ENCODE results near the gene SOX11. TPM values are rescaled to one million over a fixed set of nuclear protein-coding genes. Genes with fewer than 3 reads are reported as not detected.

Gene SOX11
- total RNA-seq, 1 donor from 2014 or later = 19.2 TPM

DNA sequence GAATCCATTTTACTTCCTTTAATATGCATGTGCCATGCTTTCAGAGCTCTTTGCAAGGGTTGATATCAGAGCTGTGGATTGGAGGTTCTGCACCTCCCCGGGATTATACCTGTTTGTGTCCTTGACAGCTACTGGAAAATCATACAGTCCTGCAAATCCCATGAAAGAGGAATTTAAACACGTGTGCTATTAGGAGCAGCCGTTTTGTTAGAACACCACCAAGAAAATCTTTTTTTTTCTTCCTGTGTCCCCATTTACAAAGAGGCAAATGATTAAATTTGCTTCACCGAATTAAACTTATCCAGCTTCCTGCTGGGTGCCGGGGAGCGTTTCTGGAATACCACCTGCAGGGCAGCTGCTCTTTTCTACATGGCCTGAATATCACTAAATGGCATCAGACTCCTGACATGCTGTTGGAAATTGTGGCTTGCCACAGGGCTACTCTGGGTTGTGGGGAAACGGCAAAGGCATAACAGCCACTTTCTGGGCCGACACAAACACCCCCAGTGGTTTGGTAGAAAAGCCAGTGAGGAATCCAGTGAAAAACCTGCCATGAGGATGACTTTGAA, 23.4 kb upstream of the SOX11 start:
- no peaks in the 10 kb centered on the region for H3K9me3 Mint-ChIP-seq (ENCODE audit: unreplicated experiment)
- H2AFZ ChIP-seq (ENCODE audit: low read depth, low read length) = no peak overlapping the region
- no peaks in the 10 kb centered on the region for H3K9me3 ChIP-seq (ENCODE audit: insufficient read depth, low read depth, low read length)
- H3K27ac Mint-ChIP-seq (ENCODE audit: unreplicated experiment) = no peak overlapping the region
- H3K27ac ChIP-seq (ENCODE audit: low read depth, low read length) = no peak overlapping the region
- FAIRE-seq (no peak), DNase-seq (ENCODE audit: low read depth) (no peak)
- no peaks in the 10 kb centered on the region for H3K79me2 ChIP-seq (ENCODE audit: insufficient read depth, low read length)
- H3K36me3 ChIP-seq (ENCODE audit: insufficient read depth, low read length) = no peaks in the 10 kb centered on the region
- no peak overlapping the region for H3K9ac ChIP-seq (ENCODE audit: low read length)
- TF ChIP-seq EZH2 (IDR thresholded peaks at IDR 0.05; ENCODE audit: insufficient read depth, low read length) = no peak
- TF ChIP-seq, protein P1, sequence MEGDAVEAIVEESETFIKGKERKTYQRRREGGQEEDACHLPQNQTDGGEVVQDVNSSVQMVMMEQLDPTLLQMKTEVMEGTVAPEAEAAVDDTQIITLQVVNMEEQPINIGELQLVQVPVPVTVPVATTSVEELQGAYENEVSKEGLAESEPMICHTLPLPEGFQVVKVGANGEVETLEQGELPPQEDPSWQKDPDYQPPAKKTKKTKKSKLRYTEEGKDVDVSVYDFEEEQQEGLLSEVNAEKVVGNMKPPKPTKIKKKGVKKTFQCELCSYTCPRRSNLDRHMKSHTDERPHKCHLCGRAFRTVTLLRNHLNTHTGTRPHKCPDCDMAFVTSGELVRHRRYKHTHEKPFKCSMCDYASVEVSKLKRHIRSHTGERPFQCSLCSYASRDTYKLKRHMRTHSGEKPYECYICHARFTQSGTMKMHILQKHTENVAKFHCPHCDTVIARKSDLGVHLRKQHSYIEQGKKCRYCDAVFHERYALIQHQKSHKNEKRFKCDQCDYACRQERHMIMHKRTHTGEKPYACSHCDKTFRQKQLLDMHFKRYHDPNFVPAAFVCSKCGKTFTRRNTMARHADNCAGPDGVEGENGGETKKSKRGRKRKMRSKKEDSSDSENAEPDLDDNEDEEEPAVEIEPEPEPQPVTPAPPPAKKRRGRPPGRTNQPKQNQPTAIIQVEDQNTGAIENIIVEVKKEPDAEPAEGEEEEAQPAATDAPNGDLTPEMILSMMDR (IDR thresholded peaks at IDR 0.05; ENCODE audit: insufficient read depth, low read depth, low read length) = no peak
- no peaks in the 10 kb centered on the region for H3K36me3 Mint-ChIP-seq (ENCODE audit: low read depth, unreplicated experiment)
- H4K20me1 ChIP-seq (ENCODE audit: insufficient read depth, low read length) = no peaks in the 10 kb centered on the region
- no peak overlapping the region for H3K4me2 ChIP-seq (ENCODE audit: low read length)
- no peak overlapping the region for H3K4me3 Mint-ChIP-seq (ENCODE audit: unreplicated experiment)
- H3K27me3 ChIP-seq (ENCODE audit: insufficient read depth, low read length) = peaks cover 14% of the 10 kb centered on the region
- peaks cover 5% of the 10 kb centered on the region for H3K4me1 ChIP-seq (ENCODE audit: insufficient read depth, low read length)
- peaks cover 16% of the 10 kb centered on the region for H3K27me3 Mint-ChIP-seq (ENCODE audit: low read depth, unreplicated experiment)
- no peak overlapping the region for H3K4me3 ChIP-seq (ENCODE audit: insufficient read depth, low read depth, low read length)
- H3K4me1 Mint-ChIP-seq (ENCODE audit: low read depth, unreplicated experiment) = peaks cover 8% of the 10 kb centered on the region

DNA sequence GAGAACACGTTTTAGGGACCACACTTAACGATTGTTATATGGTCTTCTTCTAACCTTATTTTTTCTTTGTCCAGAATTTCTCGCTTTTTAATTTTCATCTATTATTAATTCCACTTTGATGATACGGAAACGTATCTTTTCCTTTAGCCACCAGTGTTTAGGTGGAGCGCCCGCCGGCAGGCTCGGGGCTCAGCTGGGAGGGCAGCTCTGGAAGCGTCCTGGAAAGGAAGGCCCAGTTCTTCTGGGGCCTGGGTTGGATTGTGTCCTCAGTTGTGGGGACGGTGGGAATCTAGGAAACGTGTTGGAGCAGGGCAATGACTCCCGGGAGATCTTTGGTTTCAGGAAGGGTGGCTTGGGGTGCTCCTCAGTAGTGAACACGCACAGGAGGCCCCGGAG, 19.4 kb upstream of the SOX11 start:
- Mint-ChIP-seq H3K27me3 (ENCODE audit: low read depth, unreplicated experiment) (peaks cover 22% of the 10 kb centered on the region), H3K27ac (ENCODE audit: unreplicated experiment) (no peak overlapping the region), H3K36me3 (ENCODE audit: low read depth, unreplicated experiment) (no peaks in the 10 kb centered on the region), H3K4me1 (ENCODE audit: low read depth, unreplicated experiment) (peaks cover 9% of the 10 kb centered on the region), H3K4me3 (ENCODE audit: unreplicated experiment) (peak overlapping the region; percentile 28), H3K9me3 (ENCODE audit: unreplicated experiment) (no peaks in the 10 kb centered on the region)
- Histone ChIP-seq H3K9ac (ENCODE audit: low read length) (no peak overlapping the region), H3K4me2 (ENCODE audit: low read length) (peak overlapping the region; percentile 92), H2AFZ (ENCODE audit: low read depth, low read length) (no peak overlapping the region), H3K27ac (ENCODE audit: low read depth, low read length) (no peak overlapping the region), H3K79me2 (ENCODE audit: insufficient read depth, low read length) (no peaks in the 10 kb centered on the region), H3K4me1 (ENCODE audit: insufficient read depth, low read length) (peaks cover 5% of the 10 kb centered on the region), H3K4me3 (ENCODE audit: insufficient read depth, low read depth, low read length) (no peak overlapping the region), H4K20me1 (ENCODE audit: insufficient read depth, low read length) (no peaks in the 10 kb centered on the region), H3K9me3 (ENCODE audit: insufficient read depth, low read depth, low read length) (no peaks in the 10 kb centered on the region), H3K27me3 (ENCODE audit: insufficient read depth, low read length) (peaks cover 14% of the 10 kb centered on the region), H3K36me3 (ENCODE audit: insufficient read depth, low read length) (no peaks in the 10 kb centered on the region)
- DNase-seq (ENCODE audit: low read depth) (no peak), FAIRE-seq (no peak)
- no peak for TF ChIP-seq EZH2 (IDR thresholded peaks at IDR 0.05; ENCODE audit: insufficient read depth, low read length)
- TF ChIP-seq, protein P1 (IDR thresholded peaks at IDR 0.05; ENCODE audit: insufficient read depth, low read depth, low read length) = no peak
